GM21786 (cell line): ENCODE results near the gene CKM.
"Not testable (repeated sequence)": the region's sequence is repeated elsewhere in the genome, so short reads cannot be mapped to it uniquely, and the experiment has no call there.

ENCODE experiments used
- ATAC-seq: cut with Tn5 transposase; IDR thresholded peaks from one replicate; pipeline ENCODE4 v1.9.1; 2021; ENCODE audit not compliant: unreplicated experiment

CKM gene

DNA sequence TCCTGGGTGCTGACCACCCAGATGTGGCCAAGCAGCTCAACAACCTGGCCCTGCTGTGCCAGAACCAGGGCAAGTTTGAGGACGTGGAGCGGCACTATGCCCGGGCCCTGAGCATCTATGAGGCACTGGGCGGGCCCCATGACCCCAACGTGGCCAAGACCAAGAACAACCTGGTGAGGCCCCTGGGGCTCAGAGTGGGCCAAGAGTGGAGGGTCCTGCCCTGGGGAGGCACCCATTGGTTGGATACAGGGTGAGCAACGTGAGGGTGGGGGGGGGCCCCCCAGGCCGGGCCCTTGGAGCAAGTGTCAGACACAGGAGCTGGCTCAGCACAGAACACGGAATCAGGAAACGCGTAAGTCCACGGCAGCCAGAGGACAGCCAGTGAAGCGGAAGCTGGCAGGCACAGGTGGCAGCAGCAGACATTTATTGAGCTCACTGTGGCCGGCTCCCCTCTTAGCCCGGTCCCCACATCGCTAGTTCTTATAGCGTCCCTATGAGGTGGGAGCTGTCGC lies 26.8 kb upstream of the CKM start:
- no peak for ATAC-seq

DNA sequence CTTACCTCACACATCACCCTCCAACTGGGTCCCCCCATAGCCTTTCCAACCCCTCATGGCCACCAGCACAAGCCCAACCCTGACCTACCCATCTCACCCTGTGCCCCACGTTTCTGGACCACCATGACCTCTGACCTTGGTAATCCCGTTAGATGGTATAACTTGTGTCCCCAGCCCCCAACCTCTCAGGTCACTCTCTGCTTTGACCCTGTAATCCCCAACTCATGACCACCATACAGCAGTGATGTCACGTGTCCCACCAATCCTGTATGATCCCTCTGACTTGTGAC lies 26.4 kb upstream of the CKM start:
- no peak for ATAC-seq

DNA sequence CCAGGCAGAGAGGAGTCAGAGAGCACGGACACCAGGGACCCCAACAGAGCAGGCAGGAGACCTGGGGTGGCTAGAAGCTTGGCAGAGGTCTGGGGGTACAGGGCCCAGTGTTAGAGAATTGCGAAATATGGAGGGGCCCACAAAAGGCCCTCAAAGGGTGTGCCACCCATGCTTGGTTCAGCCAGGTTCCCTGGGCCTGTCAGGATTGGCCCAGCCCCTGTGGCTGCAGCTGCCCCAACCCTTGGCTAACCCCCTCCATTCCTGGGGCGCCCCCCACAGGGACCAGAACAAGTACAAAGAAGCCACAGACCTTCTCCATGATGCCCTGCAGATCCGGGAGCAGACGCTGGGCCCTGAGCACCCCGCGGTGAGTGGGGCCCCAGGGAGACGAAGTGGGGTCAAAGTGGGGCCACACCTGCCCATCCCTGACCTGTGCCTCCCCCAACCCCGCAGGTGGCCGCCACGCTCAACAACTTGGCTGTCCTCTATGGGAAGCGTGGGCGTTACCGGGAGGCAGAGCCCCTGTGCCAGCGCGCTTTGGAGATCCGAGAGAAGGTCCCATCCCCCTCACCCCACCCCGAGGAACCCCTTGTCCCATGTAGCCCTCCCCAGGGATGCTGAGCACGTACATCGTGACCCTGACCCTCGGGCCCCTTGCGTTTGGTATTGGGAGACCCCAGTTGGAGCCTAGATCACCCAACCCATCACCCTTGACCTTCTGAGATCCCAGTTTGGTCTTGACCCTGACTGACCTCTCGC lies 25.9 kb upstream of the CKM start:
- ATAC-seq, result no peak

DNA sequence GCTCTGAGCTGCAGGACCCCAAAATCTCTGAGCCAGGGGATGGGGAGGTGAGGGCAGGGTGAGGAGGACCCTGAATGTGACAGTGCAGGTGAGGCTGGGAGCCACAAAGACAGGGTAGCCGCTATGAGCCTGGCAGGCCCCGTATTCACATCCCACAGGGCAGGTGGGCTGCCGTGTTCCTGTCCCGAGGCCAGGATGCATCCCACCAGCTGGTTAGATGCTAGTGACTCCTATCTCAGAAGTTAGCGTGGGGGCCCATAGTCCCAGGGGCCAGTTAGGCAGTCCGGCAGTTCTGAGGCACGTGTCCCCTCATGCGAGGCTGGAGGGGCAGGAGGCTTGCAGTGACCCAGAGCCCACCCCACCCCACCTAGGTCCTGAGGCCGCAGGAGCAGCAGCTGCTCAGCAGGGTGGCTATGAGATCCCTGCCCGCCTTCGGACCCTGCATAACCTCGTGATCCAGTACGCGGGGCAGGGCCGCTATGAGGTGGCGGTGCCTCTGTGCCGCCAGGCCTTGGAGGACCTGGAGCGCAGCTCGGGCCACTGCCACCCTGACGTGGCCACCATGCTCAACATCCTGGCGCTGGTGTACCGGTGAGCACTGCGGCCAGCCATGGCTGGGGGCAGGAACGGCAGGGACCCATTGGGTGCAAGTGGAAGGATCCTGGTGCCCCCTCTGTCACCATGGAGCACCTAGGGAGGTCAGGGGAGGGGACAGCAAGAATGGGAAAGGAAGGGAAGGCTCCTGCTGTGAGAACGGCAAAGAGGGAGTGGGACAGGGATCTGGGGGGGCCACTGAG lies 25.1 kb upstream of the CKM start:
- ATAC-seq, result no peak

DNA sequence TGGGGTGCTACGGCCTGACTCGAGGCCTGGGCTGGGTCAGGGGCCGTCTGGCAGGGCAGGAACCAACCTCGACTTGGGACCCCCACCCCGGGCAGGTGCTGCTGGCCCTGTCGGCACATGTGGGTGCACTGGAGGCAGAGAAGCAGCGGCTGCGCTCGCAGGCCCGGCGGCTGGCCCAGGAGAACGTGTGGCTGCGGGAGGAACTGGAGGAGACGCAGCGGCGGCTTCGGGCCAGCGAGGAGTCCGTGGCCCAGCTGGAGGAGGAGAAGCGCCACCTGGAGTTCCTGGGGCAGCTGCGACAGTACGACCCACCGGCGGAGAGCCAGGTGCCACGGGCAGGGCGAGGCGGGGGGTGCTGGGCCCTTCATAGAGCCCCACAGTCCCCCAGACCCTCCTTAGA lies 23.8 kb upstream of the CKM start:
- ATAC-seq, result no peak

DNA sequence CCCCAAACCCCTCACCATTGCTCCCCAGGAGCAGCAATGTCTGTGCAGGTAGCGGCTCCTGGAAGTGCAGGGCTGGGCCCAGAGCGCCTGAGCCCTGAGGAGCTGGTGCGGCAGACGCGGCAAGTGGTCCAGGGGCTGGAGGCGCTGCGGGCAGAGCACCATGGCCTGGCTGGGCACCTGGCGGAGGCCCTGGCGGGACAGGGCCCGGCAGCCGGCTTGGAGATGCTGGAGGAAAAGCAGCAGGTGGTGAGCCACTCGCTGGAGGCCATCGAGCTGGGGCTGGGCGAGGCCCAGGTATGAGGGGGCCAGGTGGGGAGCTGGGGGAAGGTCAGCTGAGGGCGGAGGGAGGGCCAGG lies 22.8 kb upstream of the CKM start:
- no peak for ATAC-seq

DNA sequence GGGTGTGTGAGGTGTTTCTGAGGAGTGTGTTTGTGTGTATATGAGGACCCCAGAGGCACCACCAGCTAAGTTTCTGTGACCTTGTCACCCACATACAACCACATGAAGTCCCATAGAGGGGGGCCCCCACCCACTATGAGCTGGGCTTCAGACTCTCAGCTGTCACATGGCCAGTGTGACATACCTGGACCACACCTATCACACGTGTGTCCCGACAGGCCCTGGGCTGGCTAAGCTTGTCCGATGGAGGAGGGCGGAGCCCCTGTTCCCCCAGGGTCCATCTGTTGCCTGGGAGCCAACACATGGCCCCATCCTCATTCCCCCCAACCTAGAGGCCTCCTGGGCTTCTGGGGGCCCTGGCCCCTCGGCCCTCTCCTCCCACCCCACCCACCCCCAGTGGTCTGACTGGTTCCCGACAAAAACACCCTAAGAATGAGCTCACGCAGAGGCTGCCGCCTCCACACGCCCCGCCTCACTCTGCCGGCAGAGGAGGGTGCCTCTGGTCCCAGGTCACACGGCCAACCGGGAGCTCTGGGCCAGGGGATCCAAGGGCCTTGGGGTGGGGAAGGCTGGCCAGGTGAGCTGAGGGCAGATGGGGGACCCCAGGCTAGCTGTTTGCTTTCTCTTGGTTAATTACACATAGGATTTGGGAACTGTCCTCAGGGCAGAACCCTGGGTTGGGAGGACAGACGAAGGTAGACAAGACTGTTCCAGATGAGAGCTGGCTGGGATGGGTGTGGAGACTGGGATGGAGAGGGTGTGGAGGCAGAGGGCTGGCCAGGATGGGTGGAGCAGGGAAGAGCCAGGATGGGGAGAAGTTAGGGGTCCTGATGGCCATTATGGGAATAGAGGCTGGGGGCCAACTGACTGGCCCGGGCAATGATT lies 22.2 kb upstream of the CKM start:
- ATAC-seq, result no peak

DNA sequence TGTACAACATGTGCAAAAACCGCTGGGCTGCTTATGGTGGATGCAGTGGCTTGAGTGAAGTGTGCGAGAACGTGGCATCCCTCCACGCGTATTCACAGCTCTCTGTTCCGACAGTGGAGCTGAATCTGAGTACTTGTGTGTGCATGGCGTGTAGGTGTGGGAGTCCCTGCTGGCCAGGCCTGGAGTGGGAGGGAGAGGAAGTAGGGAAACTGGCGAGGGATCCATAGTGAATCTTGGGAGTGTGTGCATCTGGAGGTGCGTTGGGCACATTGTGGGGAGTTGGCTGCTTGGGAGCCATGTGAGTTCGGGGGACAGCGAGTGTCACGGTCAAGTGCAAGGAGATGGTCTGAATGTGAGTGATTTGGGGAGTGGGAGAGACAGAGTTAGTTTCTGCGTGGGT lies 20.2 kb upstream of the CKM start:
- no peak for ATAC-seq

DNA sequence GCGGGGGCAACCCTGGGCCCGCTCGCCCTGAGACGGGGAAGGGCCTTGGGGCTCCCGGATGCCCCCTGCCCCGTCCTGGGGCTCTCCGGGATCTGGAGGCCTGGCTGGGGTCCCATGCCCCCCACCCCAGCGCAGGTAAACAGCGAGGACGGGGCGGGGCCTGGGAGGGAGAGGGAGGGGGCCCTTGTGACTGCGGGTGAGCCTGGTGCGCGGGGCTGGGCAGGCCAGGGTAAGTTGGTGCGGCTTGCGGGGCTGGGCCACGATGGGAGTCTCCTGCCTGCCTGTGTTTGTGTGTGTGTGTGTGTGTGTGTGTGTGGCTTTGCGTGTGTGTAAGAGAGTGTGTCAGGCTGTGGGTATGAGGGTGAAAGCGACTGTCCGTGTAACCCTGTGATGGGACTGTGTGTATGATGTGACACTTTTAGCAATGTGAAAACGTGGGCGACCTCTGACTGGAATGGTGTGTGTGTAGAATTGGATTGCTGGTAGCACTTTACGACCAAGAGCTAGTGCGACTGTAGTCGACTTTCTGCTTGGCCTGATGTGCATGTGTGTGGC lies 18.3 kb upstream of the CKM start:
- ATAC-seq, result no peak

DNA sequence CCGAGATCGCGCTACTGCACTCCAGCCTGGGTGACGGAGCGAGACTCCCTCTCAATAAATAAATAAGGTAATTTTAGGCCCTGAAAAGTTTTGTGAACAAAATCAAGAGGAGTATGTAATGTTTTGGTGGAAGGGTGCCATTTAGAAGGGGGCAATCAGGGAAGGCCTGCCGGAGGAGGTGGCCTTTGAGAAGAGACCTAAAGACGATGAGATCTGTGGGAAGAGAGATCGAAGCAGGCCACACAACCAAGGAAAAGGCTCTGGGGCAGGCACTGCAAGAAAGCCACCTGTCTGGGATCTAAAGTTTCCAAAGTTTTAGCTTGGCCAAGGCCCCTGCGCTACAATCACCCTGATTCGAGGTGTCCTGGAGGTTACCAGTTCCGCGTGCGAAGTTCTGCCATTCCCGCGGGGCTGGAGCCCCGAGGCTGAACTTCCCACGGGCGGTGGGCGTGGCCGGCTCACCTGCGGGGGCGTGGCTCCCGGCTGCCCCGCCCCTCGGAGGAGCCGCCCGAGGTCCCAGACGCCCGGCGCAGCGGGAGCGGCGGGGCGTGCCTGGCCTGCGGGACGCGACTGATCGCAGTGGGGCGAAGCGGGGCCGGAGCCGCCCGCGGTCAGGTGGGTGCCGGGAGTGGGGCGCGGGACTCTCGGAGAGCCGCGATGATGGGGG lies 17.7 kb upstream of the CKM start, which contains the start of gene KLC3:
KLC3 (plus strand) TSS at position 519 of the 667 bp plus-strand sequence. CDS start 4,792 bp downstream, outside the sequence.
- no peak for ATAC-seq

DNA sequence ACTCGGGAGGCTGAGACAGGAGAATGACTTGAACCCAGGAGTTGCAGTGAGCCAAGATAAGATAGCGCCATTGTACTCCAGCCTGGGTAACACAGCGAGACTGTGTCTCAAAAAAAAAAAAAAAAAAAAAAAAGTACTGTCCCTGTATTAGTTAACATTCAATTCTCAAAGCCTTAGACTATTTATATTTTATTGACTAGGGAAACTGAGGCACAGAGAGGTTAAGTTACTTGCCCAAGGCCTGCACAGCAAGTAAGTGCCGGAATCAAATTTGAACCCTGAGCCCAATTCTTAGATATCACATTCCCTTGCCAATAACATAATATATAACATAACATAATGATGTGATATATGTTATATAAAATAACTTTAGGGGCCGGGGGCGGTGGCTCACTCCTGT lies 17.0 kb upstream of the CKM start:
- no peak for ATAC-seq

DNA sequence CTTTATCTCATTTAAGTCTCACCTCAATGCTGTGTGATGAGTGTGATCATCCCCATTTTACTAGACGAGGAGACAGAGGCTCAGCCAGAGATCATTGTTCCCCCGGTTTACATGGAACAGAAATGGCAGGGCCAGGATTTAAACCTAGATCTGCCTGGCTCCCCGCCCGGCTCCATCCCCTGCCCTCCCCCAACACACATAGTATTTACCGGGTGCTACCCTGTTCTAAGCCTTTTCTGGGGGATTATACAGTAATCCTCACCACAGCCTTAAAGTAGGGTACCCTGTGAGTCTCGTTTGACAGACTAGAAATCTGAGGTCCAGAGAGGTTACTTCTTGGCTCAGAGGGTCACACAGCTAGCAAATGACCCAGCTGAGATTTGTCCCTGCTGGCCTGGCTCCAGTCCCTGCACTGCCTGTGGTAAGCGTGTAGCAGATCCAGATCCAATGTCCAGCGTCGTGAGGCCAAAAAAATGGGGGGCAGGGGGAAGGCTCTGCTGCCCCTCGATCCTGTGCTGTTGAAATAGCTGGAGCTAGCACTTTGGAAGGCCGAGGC lies 14.1 kb upstream of the CKM start:
- ATAC-seq, result no peak

DNA sequence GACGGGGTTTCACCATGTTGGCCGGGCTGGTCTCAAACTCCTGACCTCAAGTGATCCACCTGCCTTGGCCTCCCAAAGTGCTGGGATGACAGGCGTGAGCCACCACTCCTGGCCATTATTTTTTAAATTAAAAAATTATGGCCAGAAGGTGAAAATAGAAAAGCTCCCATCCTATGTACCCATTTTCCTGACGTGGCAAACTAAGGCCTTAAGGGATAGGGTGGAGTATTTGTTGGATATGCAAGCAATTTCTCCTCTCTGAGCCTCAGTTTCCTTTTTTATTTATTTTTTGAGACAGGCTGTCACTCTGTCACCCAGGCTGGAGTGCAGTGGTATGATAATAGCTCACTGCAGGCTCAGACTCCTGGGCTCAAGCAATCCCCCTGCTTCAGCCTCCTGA lies 12.2 kb upstream of the CKM start:
- ATAC-seq, result not testable (repeated sequence)

DNA sequence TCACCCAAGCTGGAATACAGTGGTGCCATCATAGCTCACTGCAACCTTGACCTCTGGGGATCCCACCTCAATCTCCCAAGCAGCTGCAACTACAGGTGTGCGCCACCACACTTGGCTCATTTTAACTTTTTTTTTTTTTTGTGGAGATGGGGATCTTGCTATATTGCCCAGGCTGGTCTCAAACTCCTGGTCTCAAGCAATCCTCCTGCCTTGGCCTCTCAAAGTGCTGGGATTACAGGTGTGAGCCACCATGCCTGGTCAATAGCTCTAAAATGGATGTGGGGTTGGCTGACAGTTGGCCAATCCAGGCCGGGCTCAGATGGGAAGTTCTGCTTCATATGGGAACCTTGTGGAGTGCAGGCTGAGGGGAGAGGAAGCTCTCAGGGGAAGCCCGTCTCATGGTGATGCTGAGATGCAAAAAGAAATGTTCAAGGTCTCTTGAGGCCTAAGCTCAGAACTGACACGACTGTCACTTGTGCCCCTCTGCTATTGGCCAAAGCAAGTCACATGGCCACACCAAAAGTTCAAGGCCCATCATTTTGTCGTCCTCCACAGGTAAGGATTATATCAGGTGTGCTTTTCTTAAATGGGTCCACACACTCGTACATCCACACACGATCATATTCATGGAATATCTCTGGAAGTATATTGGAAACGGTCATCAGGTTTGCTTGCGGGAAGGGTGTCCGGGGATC lies 11.1 kb upstream of the CKM start:
- ATAC-seq, result no peak

DNA sequence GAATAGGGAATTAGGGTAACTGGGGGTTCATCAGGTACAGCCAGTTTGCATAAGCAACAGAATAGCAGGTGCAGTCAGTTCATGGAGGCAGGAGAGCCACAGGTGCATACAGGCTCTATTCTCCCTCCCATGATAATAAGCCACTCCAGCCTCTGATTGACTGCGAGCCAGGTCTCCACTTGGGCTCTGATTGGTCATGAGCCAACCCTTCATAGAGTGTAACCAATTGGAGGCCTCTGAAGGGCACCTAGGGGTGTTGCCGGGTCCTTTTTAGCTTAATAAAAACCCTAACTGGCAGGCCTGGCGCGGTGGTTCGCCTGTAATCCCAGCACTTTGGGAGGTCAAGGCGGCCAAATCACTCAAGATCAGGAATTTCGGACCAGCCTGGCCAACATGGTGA lies 8.7 kb upstream of the CKM start:
- no peak for ATAC-seq

DNA sequence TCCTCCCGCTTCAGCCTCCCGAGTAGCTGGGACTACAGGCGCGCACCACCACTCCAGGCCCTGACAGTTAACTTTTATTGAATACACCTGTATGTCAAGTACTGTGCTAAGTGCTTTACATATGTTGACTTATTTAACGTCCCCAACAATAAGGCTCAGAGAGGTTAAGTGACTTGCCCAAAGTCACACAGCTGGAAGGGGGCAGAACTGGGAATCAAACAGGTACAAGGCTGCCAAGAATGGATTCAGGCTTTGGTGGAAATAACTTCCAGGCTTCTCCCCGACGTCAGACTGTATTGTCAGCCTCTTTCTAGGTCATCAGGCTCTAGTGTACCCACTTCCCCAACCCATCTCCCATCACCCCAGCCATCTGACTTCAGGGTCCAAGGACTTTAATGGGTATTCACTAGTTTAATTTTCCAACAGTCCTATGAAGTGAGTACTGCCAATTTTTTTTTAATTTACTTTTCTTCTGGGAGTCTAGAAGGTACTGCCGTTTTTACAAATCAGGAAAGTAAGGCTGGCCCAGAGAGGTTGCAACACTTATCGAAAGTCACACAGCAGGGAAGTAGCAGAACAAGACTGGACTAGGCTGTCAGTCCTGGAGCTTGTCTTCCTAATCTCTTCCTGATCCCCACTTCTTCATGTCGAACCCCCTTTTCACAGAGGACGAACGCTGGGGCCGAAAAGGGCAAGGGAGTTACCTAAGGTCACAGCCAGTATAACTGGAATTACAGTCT lies 4.9 kb upstream of the CKM start:
- ATAC-seq, result no peak

DNA sequence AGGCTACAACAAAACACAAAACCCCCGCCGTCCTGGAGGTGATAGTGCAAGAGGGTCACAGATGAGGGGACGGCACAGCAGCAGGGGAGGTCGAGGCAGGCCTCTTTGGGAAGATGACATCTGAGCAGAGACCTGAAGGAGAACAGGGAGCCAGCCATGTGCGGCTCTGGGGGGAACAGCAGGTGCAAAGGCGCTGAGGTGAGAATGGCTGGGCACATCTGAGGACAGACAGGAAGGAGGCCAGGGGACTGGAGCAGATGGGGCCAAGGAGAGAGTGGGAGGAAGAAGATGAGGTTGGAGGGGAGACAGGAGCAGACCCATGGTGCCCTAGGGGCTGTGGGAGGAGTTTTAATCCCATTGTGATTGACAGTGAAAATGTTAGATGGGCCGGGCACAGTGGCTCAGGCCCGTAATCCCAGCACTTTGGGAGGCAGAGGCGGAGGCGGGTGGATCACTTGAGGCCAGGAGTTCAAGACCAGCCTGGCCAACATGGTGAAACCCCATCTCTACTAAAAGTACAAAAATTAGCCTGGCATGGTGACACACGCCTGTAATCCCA lies 1.8 kb upstream of the CKM start:
- no peak for ATAC-seq

DNA sequence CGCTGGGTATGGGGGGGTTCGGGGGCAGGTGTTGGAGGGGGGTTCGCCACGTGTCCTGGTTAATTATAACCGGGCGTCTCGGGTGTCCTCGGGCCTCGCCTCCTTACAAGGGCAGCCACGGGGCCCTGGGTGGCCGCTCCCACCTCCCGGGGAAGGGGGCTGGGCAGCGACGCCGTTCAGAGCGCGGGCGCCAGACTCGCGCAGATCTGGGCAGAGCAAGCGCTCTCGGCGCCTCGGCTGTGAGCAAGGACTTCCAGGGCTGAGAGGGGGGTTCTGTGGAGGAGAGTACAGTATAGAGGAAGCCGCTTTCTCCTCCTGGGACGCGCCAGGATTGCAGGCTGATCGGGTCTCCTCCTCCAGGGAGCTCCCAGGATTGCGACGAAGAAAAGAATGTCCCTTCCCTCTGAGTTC lies 1.0 kb upstream of the CKM start:
- no peak for ATAC-seq

DNA sequence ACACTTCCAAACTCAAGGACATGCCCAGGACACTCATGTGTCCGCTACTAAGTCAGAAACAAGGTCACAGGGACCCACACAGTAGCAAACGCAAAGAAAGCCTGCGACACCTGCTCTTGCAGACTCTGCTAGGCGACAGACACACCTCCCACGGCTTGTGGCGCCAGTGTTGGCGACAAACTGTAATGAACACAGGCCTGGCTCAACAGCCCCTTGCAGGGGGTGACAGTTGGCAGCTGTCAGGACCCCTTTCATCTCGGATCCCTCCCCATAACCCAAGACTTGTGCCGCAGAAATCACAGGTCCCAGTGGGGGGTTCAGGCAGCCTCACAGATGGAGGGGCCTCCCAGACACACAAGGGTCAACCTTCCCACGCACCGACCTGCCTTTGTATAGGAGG lies 364 bp downstream of the CKM start:
- no peak for ATAC-seq
